Measurements from ENCODE around the gene TIFAB. TPM values are rescaled to one million over a fixed set of nuclear protein-coding genes. Genes with fewer than 3 reads are reported as not detected.

TIFAB gene
- total RNA-seq, 1 experiment from 2014 or later = not detected

DNA sequence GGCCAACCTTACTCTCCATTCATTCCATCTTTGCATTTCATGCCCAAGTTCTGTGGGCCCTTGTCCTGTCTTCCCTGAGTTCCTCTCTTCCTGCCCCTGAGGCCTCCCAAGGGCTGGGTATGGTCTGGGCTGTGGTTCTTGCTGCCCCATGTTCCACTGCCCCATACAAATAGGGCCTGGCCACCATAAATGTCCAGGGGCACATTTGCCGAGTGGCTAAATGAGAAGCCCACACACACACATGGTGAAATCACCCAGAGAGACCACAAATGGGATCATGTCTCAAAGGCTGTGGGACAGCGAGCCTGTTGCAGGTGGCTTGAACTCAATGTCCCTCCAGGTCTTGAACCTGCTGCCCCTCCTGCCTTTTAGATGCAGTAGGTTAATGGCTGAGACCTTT is 1.2 kb downstream of the TIFAB start:
- H3K27me3 ChIP-seq = no peaks in the 10 kb centered on the region
- no peaks in the 10 kb centered on the region for H3K36me3 ChIP-seq
- H3K9me3 ChIP-seq = no peaks in the 10 kb centered on the region
- DNase-seq = no peak
- H3K4me3 ChIP-seq = no peak overlapping the region

DNA sequence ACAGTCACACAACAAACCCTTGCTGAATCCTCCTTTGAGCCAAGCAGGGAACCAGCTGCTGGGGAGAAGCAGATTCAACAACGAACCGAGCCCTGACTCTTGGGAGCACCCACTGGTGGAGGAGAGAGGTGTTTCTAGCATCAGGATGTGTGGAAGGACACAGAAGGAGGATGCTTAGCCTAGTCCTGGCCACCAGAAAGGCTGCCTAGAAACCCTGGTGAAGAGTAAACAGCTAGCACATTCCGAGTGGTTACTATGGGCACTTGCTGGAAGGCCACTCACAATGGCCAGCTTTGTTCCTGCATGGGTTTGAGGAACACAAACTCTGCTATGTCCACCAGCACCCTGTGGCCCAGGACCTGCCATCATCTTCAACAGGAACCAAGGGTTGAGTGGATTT is 1.8 kb downstream of the TIFAB start:
- no peak for DNase-seq
- H3K27me3 ChIP-seq = no peaks in the 10 kb centered on the region
- no peaks in the 10 kb centered on the region for H3K36me3 ChIP-seq
- no peaks in the 10 kb centered on the region for H3K9me3 ChIP-seq
- H3K4me3 ChIP-seq = no peak overlapping the region

DNA sequence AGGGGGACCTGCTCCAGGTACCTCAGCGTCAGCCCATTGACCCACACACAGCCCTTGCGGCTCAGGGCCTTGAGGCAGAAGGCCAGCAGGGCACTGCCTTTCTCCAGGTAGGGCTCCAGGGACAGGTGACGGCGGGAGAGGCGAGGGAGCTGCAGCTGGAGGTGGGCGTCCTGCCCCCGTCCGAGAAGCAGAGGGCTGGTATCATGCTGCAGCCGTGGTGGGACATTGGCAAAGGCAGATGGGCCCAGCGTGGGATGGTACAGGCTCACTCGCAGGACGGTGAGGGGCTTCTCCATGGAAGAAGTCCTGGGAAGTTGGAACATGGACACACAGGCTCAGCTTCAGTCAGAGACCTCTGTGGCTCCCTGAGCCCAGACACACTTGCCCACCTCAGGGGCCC is 2.5 kb downstream of the TIFAB start:
- Histone ChIP-seq H3K36me3 (no peaks in the 10 kb centered on the region), H3K4me3 (no peak overlapping the region), H3K9me3 (no peaks in the 10 kb centered on the region), H3K27me3 (no peaks in the 10 kb centered on the region)
- no peak for DNase-seq

DNA sequence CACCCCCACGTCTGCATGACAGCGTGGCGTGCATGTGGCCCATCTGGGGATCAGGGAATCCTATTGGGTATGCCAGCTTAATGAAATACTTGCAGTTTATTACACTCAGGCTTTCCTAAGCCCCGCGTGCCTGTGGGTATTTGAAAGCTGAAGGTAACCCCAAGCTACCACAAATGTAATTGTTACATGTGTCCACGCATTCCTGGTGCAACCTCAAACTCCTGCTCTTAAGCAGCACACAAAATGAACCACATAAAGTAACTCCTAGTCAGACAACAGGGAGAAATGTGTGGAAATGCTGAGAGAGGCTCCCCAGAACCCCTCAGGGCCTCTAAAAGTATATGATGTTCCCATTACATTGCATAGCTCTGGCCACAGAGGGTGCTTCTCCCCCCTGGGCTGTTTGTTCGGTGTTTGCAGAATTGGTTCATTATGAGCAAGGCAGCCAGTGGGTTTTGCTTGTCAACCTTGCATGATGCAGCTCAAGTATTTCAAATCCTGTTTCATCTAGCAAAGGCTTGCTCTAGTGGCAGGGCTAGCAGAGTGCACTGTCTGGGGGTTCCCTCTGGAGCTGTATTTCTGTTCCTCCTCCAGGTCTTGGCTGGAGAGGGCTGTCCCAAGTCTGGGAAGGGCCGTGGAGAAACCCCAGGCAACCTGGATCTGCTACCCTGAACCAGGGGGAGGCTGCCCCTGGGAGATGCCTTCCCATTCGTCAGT is 3.2 kb downstream of the TIFAB start:
- Histone ChIP-seq H3K27me3 (no peaks in the 10 kb centered on the region), H3K36me3 (no peaks in the 10 kb centered on the region), H3K4me3 (no peak overlapping the region), H3K9me3 (no peaks in the 10 kb centered on the region)
- DNase-seq = no peak

DNA sequence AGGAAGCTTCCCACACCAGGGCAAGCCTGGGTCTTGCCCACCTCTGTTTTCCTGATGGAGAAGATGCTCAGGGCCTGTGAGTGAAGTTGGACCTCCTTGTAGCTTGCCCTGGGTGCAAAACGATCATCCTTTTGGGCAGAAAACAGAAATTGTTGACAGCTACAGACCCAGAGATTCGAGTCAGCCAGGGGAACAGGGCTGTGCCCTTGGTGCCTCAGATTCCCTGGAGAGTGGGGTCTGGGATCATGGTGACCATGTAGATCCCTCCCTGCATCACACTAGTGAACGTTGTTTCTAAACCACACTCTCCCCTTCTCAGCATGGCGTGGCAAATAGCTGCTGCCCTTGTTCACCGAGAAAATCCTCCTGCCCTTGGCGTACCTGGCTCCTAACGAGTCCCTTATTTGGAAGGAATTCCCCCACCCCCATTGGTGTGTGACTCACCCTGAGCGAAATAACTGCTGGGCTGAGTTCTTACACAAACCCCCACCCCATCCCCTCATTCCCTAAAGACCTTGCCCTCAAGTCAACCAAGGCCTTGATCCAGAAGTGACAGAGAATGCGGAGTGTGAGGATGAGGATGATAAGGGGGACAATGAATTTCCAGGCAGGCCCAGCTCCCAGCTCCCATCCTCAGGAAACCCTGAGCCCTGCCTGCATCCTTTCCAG is 3.9 kb downstream of the TIFAB start:
- no peaks in the 10 kb centered on the region for H3K9me3 ChIP-seq
- H3K4me3 ChIP-seq = no peak overlapping the region
- DNase-seq = no peak
- H3K36me3 ChIP-seq = no peaks in the 10 kb centered on the region
- H3K27me3 ChIP-seq = no peaks in the 10 kb centered on the region

DNA sequence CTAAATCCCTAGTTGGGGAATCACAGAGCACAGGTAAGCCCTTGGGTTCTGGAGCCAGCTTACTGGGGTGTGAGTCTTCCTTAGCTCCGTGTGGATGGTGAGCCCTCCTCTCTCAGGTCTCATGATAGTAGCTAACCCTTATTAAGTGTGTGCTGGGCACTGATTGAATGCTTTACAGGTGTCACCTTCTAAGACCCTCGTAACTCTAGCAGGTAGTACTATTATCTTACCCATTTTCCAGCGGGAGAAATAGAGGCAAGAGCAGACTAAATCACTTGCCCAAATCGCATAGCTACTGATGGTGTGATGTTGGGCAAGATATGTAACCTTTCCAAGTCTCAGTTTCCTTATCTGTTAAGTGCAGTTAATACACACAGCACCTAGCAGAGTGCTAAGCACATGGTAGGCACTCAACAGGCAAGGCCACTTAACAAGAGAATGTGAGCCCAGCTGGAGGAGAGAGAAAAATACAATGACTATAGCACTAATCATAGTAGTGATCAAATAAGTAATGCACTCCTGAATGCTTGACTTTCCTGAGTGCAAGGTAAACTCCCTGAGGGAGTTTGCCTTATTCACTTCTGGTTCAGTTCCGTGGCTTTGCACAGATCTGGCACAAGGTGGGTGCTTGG is 4.7 kb downstream of the TIFAB start, which contains the start of gene DCANP1:
TSS of gene DCANP1 (minus strand) at position 51 of the 632 bp plus-strand sequence. CDS start 240 bp downstream, outside the sequence.
- no peak for DNase-seq
- H3K27me3 ChIP-seq = no peaks in the 10 kb centered on the region
- H3K36me3 ChIP-seq = no peaks in the 10 kb centered on the region
- H3K9me3 ChIP-seq = no peaks in the 10 kb centered on the region
- H3K4me3 ChIP-seq = no peak within 1 kb of the TSS

DNA sequence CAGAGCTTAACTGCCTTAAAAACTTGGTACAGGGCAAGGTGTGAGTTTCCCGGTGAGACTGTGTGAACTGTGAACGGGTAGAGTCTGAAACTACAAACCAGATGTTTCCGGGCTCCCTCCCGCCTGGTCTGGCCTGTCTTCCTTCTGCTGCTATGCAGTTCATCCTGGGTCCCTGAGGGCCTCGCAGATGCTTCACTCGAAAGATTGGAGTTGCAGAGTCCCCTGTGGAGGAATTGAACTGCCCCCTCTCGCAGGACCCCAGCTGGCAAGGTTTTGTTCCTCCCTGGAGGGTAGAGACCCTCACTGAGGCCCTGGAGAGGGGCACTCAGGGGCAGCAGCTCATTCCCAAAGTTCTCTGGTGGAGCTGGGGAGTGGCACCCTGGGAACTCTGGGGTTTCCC is 5.5 kb downstream of the TIFAB start:
- no peak overlapping the region for H3K4me3 ChIP-seq
- no peaks in the 10 kb centered on the region for H3K9me3 ChIP-seq
- H3K27me3 ChIP-seq = no peaks in the 10 kb centered on the region
- no peak for DNase-seq
- H3K36me3 ChIP-seq = no peaks in the 10 kb centered on the region

DNA sequence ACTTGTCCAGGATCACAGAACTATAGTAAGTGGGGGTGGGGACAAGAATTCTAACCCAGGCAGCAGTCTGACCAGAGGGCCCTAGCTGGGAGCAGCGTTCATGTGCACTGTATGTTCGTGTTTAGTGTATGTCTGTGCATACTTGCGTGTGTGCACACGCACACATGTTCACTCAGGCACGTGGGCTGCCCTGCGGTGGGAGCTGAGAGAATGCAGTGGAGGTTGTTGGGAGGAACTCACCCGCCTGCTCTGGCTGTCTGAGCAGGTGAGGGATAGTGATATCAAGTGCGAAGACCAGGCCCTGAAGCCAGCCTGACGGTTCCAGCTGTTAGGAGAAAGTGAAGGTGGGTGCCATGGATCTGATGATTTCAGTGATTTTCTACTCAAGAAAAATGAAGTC is 5.9 kb downstream of the TIFAB start:
- no peaks in the 10 kb centered on the region for H3K27me3 ChIP-seq
- no peaks in the 10 kb centered on the region for H3K9me3 ChIP-seq
- no peak for DNase-seq
- H3K4me3 ChIP-seq = no peak overlapping the region
- H3K36me3 ChIP-seq = no peaks in the 10 kb centered on the region

DNA sequence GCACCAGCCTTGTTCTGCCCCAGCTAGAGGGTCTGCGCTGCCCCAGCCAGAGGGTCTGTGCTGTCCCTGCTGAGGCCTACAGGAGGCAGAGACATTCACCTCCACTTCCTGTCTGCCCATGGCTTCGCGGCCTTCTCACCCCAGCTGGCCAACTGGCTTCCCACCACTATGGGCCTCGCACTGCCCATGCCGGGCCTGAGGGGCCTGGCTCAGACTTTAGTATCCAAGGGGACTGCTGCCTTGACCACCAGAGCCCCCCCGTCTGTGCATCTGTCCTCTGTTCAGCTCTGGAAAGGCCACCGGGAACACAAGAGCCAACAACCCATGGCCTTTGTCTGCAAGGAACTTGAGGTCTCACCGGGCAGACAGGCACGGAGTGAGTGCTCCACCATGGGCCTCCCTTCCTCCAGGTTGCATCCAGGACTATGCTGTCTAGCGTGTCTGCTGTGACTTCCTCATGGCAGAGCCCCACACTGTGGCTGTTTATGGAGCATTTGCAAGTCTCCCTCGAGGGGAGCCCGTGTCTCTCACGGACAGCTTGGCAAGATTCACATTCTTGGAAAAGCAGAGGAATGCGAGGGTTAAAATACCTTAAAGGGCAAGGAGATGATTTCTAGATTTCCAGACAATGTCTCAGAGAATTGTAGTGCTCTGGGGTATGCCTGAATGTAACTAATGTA is 6.7 kb downstream of the TIFAB start:
- Histone ChIP-seq H3K9me3 (no peaks in the 10 kb centered on the region), H3K4me3 (no peak overlapping the region), H3K36me3 (no peaks in the 10 kb centered on the region), H3K27me3 (no peaks in the 10 kb centered on the region)
- no peak for DNase-seq

DNA sequence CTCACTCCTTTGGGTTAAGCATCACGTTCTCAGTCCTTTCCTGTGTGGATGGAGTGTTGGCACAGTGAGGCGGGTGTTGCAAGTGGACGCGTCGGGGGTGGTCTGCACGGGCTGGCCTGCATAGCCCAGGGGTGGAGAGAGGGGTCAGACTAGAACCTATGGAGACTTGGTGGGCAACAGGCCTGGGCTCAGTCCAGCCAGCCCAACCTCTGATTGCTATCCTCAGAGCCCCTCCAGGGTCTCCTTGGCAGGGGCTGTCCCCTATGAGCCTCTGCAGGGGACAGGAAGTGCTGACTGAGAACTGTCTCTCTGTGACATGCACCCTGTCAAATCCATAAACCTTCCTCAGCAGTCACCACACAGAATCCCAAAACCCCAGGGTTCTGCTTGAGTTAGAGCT is 7.3 kb downstream of the TIFAB start:
- Histone ChIP-seq H3K36me3 (no peaks in the 10 kb centered on the region), H3K27me3 (no peaks in the 10 kb centered on the region), H3K4me3 (no peak overlapping the region), H3K9me3 (no peaks in the 10 kb centered on the region)
- no peak for DNase-seq

DNA sequence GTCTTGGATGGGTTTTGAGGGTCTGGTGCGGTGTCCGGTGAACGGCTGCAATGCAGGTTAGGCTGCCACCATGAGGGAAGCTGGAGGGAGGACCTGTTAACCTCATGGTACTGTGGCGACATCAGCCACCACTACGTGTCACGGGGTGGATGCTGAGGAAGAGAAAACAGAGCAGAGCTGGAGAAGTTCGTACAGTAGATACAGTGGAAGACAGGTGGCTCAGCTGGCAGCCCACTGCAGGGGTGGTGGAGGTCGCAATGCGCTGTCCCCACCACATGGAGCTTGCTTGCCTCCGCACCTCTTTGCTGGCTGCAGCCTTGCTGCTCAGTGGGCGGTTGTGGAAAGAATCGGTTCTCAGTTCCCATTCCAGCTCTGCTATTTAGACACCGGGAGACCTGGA is 7.8 kb downstream of the TIFAB start:
- Histone ChIP-seq H3K27me3 (no peaks in the 10 kb centered on the region), H3K4me3 (no peak overlapping the region), H3K9me3 (no peaks in the 10 kb centered on the region), H3K36me3 (no peaks in the 10 kb centered on the region)
- no peak for DNase-seq

DNA sequence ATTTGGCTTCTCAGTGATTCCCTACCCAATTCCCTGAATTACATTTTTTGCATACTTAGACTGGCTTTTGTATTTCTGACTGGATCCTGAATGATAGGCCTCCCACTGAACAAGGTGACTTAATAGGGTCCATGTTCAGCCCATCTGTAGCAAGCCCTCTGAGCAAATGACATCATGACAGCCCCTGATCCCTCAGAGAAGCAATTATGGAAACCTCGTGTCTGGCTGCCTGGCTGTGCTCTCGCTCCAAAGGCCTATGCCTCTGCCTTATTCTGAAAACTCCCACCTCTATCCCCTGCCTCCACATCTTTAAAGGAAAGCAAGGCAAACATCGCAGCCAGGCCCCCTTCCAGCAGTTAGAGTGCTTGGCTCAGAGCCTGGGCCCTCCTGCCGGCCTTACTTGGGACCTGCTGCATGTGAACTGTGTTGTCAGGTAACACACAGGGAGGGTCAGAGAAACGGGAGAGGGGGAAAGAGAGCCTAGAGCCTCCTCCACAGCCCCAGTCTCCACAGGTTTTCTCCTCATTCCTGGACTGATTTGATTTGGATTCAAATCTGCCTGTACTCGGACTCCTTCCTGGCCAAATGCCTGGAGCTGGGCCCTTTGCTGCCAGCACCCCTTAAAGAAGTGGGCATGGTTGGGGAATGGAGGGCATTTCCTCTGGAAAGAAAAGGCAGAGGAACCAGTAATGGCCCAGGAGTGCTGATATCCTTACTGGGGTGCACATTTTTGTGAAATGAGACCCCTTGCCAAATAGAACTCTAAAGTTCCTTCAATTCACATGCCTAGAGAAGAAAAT is 8.8 kb downstream of the TIFAB start:
- Histone ChIP-seq H3K4me3 (no peak overlapping the region), H3K9me3 (no peaks in the 10 kb centered on the region), H3K27me3 (no peaks in the 10 kb centered on the region), H3K36me3 (no peaks in the 10 kb centered on the region)
- DNase-seq = no peak

DNA sequence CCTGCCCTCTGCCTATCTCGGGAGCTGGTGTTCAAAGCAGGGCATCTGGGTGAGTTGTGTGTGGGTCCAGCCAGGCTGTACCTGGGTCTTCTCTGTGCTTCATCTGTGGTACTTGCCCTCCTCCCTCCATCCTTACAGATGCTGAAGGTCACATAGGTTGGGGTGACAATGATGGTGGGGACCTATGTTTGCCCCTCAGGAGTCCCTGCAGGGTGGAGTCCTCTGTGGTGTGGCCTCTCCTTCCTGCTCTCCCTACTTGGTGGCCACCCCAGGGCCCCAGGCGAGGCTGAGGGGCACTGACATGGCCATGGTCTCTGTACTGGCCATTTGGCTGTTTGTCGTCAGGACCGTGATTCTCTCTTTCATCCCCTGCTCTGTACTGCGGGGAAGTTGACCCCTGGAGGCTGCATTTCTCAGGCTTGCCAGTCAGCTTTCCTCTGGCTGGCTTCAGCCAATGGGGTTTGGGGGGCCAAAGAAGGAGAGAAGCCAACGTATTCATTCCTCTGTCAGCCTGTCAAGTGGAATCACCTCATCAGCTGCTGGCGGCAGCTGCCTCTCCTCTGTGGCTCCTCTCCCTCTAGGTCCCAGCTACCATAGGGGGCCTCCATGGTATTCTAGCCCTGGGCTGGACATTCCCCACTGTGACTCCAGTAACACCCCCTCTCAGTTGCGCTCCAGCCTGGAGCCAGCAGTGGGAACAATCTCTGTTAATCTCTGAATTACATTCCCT is 9.6 kb downstream of the TIFAB start:
- no peak for DNase-seq

DNA sequence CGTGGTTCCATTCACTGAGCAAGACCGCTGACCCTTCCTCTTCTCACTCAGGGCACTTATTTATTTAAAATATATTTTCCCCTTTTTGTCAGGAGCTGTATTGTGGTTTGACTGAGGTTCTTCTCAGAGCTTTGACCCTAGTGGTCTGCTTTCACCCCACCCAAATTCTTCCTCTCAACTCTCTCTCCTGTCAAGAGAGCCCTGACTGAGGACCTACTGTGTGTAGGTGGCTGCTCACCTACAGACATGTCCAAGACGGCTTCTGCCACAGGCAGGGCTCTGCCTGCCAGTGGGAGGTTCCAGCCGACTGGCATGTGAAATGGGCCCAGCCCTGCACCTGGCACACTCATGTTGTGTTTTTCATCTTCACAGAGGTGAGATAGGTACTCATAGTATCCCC is 10.2 kb downstream of the TIFAB start:
- Histone ChIP-seq H3K9me3 (no peaks in the 10 kb centered on the region), H3K36me3 (no peaks in the 10 kb centered on the region), H3K27me3 (no peaks in the 10 kb centered on the region), H3K4me3 (no peak overlapping the region)
- DNase-seq = no peak

More for the DNA sequence above, 9.6 kb downstream of the TIFAB start:
- no peaks in the 10 kb centered on the region for H3K9me3 ChIP-seq
- H3K4me3 ChIP-seq = no peak overlapping the region
- H3K27me3 ChIP-seq = no peaks in the 10 kb centered on the region
- no peaks in the 10 kb centered on the region for H3K36me3 ChIP-seq

DNA sequence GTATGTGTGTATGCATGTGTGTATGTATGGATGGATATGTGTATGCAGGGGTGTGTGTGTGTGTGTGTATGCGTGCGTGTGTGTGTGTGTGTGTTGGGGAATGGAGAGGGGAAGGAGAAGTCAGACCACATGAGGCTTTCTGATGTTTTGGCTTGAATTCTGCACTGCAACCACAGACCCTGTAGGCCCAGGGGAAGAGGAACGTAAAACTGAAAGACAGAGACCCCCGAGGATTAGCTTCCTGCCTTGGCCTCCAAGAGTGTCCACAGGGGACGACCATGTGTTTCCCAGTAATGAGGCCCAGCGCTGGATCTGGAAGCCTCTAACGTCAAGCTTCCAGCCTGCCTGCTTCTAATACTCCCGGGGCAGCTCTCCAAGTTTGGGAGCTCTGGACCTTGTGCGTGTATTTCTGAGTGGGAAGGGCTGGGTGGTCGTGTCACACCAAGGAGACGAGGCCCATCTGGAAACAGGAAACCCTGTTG is 10.8 kb downstream of the TIFAB start:
- no peaks in the 10 kb centered on the region for H3K9me3 ChIP-seq
- H3K36me3 ChIP-seq = no peaks in the 10 kb centered on the region
- DNase-seq = no peak
- H3K27me3 ChIP-seq = no peaks in the 10 kb centered on the region
- no peak overlapping the region for H3K4me3 ChIP-seq

DNA sequence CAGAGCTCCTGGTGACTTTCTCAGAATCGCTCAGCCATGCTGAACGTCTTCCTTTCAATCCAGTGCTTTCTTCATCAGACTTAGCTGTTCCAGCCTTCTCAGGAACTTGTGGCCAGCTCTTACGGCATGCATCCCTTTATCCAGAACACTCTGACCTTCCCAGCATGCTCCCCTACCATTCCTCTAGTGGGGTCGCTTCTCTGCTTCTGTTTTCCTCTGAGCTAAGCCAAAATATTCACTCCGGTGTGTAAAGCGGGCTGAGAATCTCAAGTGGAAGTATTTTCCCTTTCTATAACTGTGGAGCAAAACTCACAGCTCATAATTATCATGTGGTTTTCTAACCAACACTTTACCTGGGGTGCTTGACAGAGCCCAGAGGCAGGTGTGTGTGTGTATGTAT is 11.2 kb downstream of the TIFAB start:
- Histone ChIP-seq H3K9me3 (no peaks in the 10 kb centered on the region), H3K4me3 (no peak overlapping the region), H3K36me3 (no peaks in the 10 kb centered on the region), H3K27me3 (no peaks in the 10 kb centered on the region)
- DNase-seq = no peak

All from MG63 (cell line).